ENCODE results near the gene AFF1.

DNA sequence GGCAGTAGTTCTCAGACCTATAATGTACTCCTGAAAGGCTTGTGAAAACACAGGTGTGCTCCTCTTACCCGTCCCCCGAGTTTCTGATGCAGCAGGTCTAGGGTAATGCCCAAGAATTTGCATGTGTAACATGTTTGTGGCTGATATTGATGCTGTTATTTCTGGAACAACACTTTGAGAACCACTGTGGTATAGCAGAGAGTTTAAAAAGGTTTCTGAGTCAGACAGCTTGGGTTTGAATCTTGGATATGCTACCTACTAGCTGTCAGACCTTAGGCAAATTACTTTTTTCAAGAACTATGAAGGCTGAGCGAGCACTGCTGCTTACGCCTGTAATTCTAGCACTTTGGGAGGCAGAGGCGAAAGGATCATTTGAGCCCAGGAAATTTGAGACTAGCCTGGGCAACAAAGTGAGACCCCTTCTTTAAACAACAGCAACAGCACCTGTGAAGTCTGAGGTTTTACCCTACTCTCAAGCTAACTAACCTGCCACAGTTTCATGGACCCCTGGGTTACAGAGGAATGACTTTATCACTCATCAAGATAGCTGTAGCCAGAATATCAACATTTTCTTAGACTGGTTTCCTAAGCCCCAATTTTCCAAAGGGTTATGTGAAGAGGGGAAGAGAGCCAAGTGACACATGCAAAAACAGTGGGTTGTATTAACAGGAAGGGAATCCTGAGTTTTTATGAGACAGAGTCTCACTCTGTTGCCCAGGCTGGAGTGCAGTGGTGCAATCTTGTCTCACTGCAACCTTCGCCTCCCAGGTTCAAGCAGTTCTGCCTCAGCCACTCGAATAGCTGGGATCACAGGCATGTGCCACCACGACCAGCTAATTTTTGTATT is 5.1 kb downstream of the AFF1 start:
- TF ChIP-seq POLR2AphosphoS5 (IDR thresholded peaks at IDR 0.05; ENCODE audit: low read depth, low read length) = no peak
- TF ChIP-seq TAF1 (IDR thresholded peaks at IDR 0.05; ENCODE audit: borderline replicate concordance, insufficient read depth, low read length) = no peak

Data from PFSK-1 (cell line).